GM23338 (cell line): ENCODE results near the gene CCDC39. TPM values are rescaled to one million over a fixed set of nuclear protein-coding genes. Genes with fewer than 3 reads are reported as not detected.

Source experiments
- ATAC-seq: fragments of 200-7000 bp; cut with Tn5 transposase; 3 replicates; pipeline ENCODE4 v1.9.1; 2020
- DNase-seq: peaks from one replicate; pipeline ENCODE4 v3.0.0-alpha.2; 2015; ENCODE audit warnings: low spot score
- H2AFZ ChIP-seq: fragments of 200-600 bp; sonication (generic); 2 replicates; pipeline ENCODE4 v1.8.0; 2016; ENCODE audit warnings: antibody characterized with exemption, mild to moderate bottlenecking, moderate library complexity
- H3F3A ChIP-seq: fragments of 200-600 bp; sonication (generic); replicated peaks from 2 replicates; pipeline ENCODE4 v1.8.0; 2017; ENCODE audit warnings: antibody characterized with exemption, mixed run types, low read depth
- H3K27ac ChIP-seq: fragments of 200-600 bp; sonication (generic); 2 replicates; pipeline ENCODE4 v1.6.1; 2016; ENCODE audit warnings: low read depth
- H3K27me3 ChIP-seq: fragments of 200-600 bp; sonication (generic); 2 replicates; pipeline ENCODE4 v1.8.0; 2016; ENCODE audit warnings: mild to moderate bottlenecking, mixed run types, moderate library complexity; ENCODE audit not compliant: insufficient read depth
- H3K36me3 ChIP-seq: fragments of 200-600 bp; sonication (generic); 2 replicates; pipeline ENCODE4 v1.8.0; 2016; ENCODE audit warnings: mild to moderate bottlenecking; ENCODE audit not compliant: insufficient read depth
- H3K4me1 ChIP-seq: fragments of 200-600 bp; sonication (generic); 2 replicates; pipeline ENCODE4 v1.8.0; 2016; ENCODE audit warnings: mild to moderate bottlenecking, moderate library complexity; ENCODE audit not compliant: insufficient read depth
- H3K4me2 ChIP-seq: fragments of 200-600 bp; sonication (generic); 2 replicates; pipeline ENCODE4 v1.7.1; 2017; ENCODE audit warnings: mixed run types
- H3K4me3 ChIP-seq: fragments of 200-600 bp; sonication (generic); 2 replicates; pipeline ENCODE4 v1.6.1; 2016; ENCODE audit warnings: mixed run types
- H3K79me2 ChIP-seq: fragments of 200-600 bp; sonication (generic); replicated peaks from 2 replicates; pipeline ENCODE4 v1.8.0; 2017; ENCODE audit warnings: mild to moderate bottlenecking; ENCODE audit not compliant: insufficient read depth
- H3K9me2 ChIP-seq: fragments of 200-600 bp; sonication (generic); 2 replicates; pipeline ENCODE4 v1.8.0; 2017; ENCODE audit not compliant: insufficient read depth
- H4K20me1 ChIP-seq: fragments of 200-600 bp; sonication (generic); replicated peaks from 2 replicates; pipeline ENCODE4 v1.8.0; 2017; ENCODE audit warnings: mild to moderate bottlenecking; ENCODE audit not compliant: insufficient read depth
- H3K27ac Mint-ChIP-seq: 2 replicates; pipeline ENCODE4 v1.8.0; 2020; ENCODE audit warnings: inconsistent platforms, mild to moderate bottlenecking, moderate library complexity, mixed read lengths
- H3K27me3 Mint-ChIP-seq: 3 replicates; pipeline ENCODE4 v1.8.0; 2022; ENCODE audit warnings: low read depth, mild to moderate bottlenecking, moderate library complexity, mixed read lengths, inconsistent platforms; ENCODE audit not compliant: insufficient read depth, poor library complexity
- H3K36me3 Mint-ChIP-seq: 3 replicates; pipeline ENCODE4 v1.8.0; 2021; ENCODE audit warnings: low read depth, mild to moderate bottlenecking, inconsistent platforms, moderate library complexity, mixed read lengths
- H3K4me1 Mint-ChIP-seq: 3 replicates; pipeline ENCODE4 v1.8.0; 2020; ENCODE audit warnings: mild to moderate bottlenecking, inconsistent platforms, mixed read lengths
- H3K4me3 Mint-ChIP-seq: 3 replicates; pipeline ENCODE4 v1.8.0; 2021; ENCODE audit warnings: moderate library complexity, mild to moderate bottlenecking, inconsistent platforms, mixed read lengths
- H3K9me3 Mint-ChIP-seq: 3 replicates; pipeline ENCODE4 v1.8.0; 2020; ENCODE audit warnings: moderate library complexity, mild to moderate bottlenecking, inconsistent platforms, mixed read lengths
- CREB1 ChIP-seq: fragments of 250-450 bp; sonication (Bioruptor Pico); IDR thresholded peaks from 2 replicates; pipeline ENCODE4 v1.5.0; 2020; ENCODE audit warnings: low read depth, mild to moderate bottlenecking, moderate library complexity
- EZH2 ChIP-seq: fragments of 200-600 bp; sonication (generic); IDR thresholded peaks from one replicate; pipeline ENCODE4 v1.8.0; 2017; ENCODE audit warnings: antibody characterized with exemption, mild to moderate bottlenecking, low read depth; ENCODE audit not compliant: unreplicated experiment
- JUNB ChIP-seq: IDR thresholded peaks from one replicate; pipeline ENCODE4 v1.6.1; 2016; ENCODE audit warnings: antibody characterized with exemption; ENCODE audit not compliant: unreplicated experiment
- NANOG ChIP-seq: IDR thresholded peaks from 2 replicates; pipeline ENCODE4 v1.6.1; 2016; ENCODE audit warnings: antibody characterized with exemption, borderline replicate concordance
- POLR2AphosphoS5 ChIP-seq: IDR thresholded peaks from 2 replicates; pipeline ENCODE4 v1.6.1; 2016; ENCODE audit warnings: antibody characterized with exemption, low read depth
- STAT1 ChIP-seq: IDR thresholded peaks from one replicate; pipeline ENCODE4 v1.6.1; 2016; ENCODE audit warnings: antibody characterized with exemption; ENCODE audit not compliant: unreplicated experiment
- ZNF114 ChIP-seq: fragments of 250-450 bp; sonication (Bioruptor Pico); IDR thresholded peaks from 2 replicates; pipeline ENCODE4 v1.5.0; 2020; ENCODE audit warnings: mild to moderate bottlenecking, moderate library complexity
- polyA plus RNA-seq: library from polyadenylated mRNA; unstranded; fragments of >200 nt; fragmentation: Nextera tagmentation; extraction: Ambion mirVana; gene quantifications from 2 replicates; pipeline ENCODE4 v1.2.1, GENCODE V29; 2016
- total RNA-seq: library from RNA; depleted of rRNA; stranded (reverse); fragments of >200 nt; shearing (Covaris generic); gene quantifications from 2 replicates; pipeline ENCODE4 v1.2.3, GENCODE V29; 2014
- TF ChIP-seq, protein P1 (sequence below), 2 experiments: fragments of 200-600 bp in 1 of 2; sonication (generic) in 1 of 2; conservative IDR thresholded peaks; 2 replicates each; pipeline versions ENCODE4 v1.5.1 to v1.6.1; 2016 to 2017; ENCODE audit warnings: antibody characterized with exemption in 2 of 2, low read depth in 2 of 2, mild to moderate bottlenecking in 2 of 2, moderate library complexity in 1 of 2

Gene CCDC39
- total and polyA plus RNA-seq, 2 experiments from 2014 or later = 0.52 to 2.6 TPM

DNA sequence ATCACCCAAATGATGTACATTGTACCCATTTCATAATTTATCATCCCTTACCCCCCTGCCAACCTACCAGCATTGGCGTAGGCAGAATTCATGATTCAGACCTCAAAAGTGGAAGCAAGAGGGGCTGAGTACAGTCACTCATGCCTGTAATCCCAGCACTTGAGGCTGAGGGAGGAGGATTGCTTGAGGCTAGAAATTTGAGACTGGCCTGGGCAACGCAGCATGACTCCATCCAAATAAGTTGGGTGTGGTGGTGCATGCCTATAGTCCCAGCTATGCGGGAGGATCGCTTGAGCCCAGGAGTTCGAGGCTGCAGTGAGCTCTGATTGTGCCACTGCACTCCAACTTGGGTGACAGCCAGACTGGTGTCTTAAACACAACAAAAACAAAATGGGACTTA is 66.9 kb downstream of the CCDC39 start (continued):
- TF ChIP-seq STAT1 = no peak
- TF ChIP-seq, protein P1, sequence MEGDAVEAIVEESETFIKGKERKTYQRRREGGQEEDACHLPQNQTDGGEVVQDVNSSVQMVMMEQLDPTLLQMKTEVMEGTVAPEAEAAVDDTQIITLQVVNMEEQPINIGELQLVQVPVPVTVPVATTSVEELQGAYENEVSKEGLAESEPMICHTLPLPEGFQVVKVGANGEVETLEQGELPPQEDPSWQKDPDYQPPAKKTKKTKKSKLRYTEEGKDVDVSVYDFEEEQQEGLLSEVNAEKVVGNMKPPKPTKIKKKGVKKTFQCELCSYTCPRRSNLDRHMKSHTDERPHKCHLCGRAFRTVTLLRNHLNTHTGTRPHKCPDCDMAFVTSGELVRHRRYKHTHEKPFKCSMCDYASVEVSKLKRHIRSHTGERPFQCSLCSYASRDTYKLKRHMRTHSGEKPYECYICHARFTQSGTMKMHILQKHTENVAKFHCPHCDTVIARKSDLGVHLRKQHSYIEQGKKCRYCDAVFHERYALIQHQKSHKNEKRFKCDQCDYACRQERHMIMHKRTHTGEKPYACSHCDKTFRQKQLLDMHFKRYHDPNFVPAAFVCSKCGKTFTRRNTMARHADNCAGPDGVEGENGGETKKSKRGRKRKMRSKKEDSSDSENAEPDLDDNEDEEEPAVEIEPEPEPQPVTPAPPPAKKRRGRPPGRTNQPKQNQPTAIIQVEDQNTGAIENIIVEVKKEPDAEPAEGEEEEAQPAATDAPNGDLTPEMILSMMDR (conservative IDR thresholded peaks at IDR 0.05; ENCODE audit: low read depth in 2 of 2) = no peak

DNA sequence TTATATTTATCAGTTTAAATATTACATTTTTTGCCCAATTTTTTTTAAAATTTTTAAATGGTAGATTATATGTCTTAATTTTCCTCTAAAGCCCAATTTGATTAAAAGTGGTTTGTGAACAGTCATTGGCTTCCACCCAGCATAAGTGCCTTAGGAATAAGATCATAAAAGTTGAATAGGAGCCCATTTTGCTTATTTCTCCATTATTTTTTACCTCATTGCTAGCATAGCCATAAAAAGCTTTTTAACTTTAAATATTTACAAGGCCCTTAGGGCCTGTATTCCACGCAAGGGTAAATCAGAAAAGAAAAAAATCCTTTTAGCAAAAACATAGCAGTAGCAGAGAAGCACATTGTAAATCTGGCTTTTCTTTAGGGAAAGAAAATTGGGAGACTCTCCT is 68.3 kb downstream of the CCDC39 start:
- H2AFZ ChIP-seq = no peak overlapping the region
- H3K36me3 Mint-ChIP-seq = peaks cover 53% of the 10 kb centered on the region
- no peaks in the 10 kb centered on the region for H3K9me2 ChIP-seq
- no peaks in the 10 kb centered on the region for H3K27me3 Mint-ChIP-seq
- no peak overlapping the region for H3K4me3 Mint-ChIP-seq
- no peaks in the 10 kb centered on the region for H3K9me3 Mint-ChIP-seq
- H3K27me3 ChIP-seq = no peaks in the 10 kb centered on the region
- H3K4me2 ChIP-seq = no peak overlapping the region
- no peaks in the 10 kb centered on the region for H3K79me2 ChIP-seq
- H4K20me1 ChIP-seq = 0 out of 2 replicates have a peak, but pooled peaks cover 3% of the 10 kb centered on the region
- no peak overlapping the region for H3K4me3 ChIP-seq
- DNase-seq (no peak), ATAC-seq (no peak)
- H3K4me1 ChIP-seq = no peaks in the 10 kb centered on the region
- peaks cover 46% of the 10 kb centered on the region for H3K36me3 ChIP-seq
- no peak overlapping the region for H3K27ac Mint-ChIP-seq
- H3K4me1 Mint-ChIP-seq = no peaks in the 10 kb centered on the region
- no peak for TF ChIP-seq EZH2
- H3F3A ChIP-seq = no peaks in the 10 kb centered on the region
- no peak overlapping the region for H3K27ac ChIP-seq

DNA sequence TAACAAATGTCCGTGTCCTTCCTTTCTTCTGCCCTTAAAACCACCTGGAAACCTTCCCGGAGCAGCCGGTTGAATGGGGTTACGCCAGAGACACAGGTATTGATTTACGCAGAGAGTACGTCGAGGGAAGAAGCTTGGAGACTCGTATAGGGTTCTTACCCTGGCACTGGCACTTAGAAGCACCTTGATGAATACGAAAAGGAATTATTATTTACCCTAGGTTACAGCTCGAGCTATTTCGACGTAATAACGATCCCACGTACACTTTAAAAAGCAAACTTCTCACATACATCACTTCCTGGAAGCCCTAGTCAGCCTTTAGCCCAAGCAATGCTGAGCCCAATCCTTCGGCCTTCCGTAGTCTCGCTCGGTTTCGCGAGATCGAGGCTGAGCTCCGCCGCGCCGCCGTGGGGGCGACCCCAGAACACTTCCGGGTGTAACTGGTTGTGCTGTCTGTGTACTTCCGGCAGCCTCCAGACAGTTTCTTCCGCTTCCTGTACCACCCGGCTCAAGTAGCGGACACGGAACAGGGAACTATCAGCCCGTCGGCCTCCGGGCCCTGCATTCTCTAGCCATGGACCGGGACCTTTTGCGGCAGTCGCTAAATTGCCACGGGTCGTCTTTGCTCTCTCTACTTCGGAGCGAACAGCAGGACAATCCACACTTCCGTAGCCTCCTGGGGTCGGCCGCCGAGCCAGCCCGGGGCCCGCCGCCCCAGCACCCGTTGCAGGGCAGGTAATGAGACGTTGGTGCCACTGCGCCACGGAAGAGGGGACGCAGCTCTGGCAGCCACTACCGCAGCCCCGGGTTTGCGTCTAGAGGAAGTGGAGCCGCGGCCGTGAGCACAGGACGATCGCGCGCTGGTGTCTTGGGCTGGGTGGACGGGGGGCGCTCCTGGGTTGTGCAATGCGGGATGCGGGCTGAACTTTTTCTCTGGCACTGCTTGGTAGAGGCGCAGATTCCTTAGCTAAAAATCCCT is 77.3 kb downstream of the CCDC39 start, which contains the start of gene TTC14:
TTC14 (plus strand) TSS at position 476 of the 979 bp plus-strand sequence; CDS start at position 575, 99 bp downstream.
- Mint-ChIP-seq H3K9me3 (no peaks in the 10 kb centered on the region), H3K27me3 (peaks cover 3% of the 10 kb centered on the region), H3K4me3 (peak within 1 kb of the TSS; percentile 95), H3K27ac (peak within 1 kb of the TSS; percentile 90), H3K36me3 (peaks cover 30% of the 10 kb centered on the region), H3K4me1 (peaks cover 7% of the 10 kb centered on the region; the same call in 2 of the 3 replicates)
- Histone ChIP-seq H3K27ac (peak within 1 kb of the TSS; percentile 90), H3K79me2 (peaks cover 24% of the 10 kb centered on the region), H3K4me1 (peaks cover 11% of the 10 kb centered on the region), H3K4me3 (peak within 1 kb of the TSS; percentile 94), H4K20me1 (no peaks in the 10 kb centered on the region), H3K4me2 (peak within 1 kb of the TSS; percentile 78), H3F3A (0 out of 2 replicates have a peak, but pooled peaks cover 3% of the 10 kb centered on the region), H3K27me3 (no peaks in the 10 kb centered on the region), H3K9me2 (no peaks in the 10 kb centered on the region), H3K36me3 (peaks cover 21% of the 10 kb centered on the region; the same call in 1 of the 2 replicates), H2AFZ (peak within 1 kb of the TSS; percentile 90)
- peak; percentile 93 for DNase-seq
- peak; percentile 96 for ATAC-seq
- TF ChIP-seq, protein P1 (conservative IDR thresholded peaks at IDR 0.05; ENCODE audit: low read depth in 2 of 2) = peak in 1 of 2 experiments; percentile 23; a peak in 2 of 4 replicates
- peak; percentile 85 for TF ChIP-seq POLR2AphosphoS5
- TF ChIP-seq ZNF114 (CRISPR knock-in tag) = no peak
- no peak for TF ChIP-seq NANOG
- TF ChIP-seq STAT1 = no peak
- TF ChIP-seq JUNB = no peak
- no peak for TF ChIP-seq CREB1
